H9 (cell line): ENCODE measurements around the gene TMA7. TPM values are rescaled to one million over a fixed set of nuclear protein-coding genes. Genes with fewer than 3 reads are reported as not detected.
A peak's percentile ranks its signal among the peaks of the same experiment; 100 is the strongest.

Source experiments
- DNase-seq: peaks from one replicate; pipeline ENCODE4 v3.0.0-alpha.2; 2017
- H2AFZ ChIP-seq: one replicate; pipeline ENCODE4 v1.6.1; 2013; ENCODE audit warnings: mild to moderate bottlenecking, low read length, control low read depth, moderate library complexity
- H2AK5ac ChIP-seq: 2 replicates; pipeline ENCODE4 v1.6.1; 2013; ENCODE audit warnings: low read length, control low read depth, mixed read lengths; ENCODE audit not compliant: insufficient read length
- H2BK120ac ChIP-seq: one replicate; pipeline ENCODE4 v1.6.1; 2013; ENCODE audit warnings: low read depth, mild to moderate bottlenecking, low read length, control low read depth, inconsistent platforms; ENCODE audit not compliant: poor library complexity, severe bottlenecking
- H2BK12ac ChIP-seq: 2 replicates; pipeline ENCODE4 v1.6.1; 2013; ENCODE audit warnings: low read length, control low read depth, mixed read lengths, low read depth; ENCODE audit not compliant: insufficient read length
- H2BK15ac ChIP-seq: 2 replicates; pipeline ENCODE4 v1.6.1; 2013; ENCODE audit warnings: low read depth, low read length, control low read depth
- H2BK20ac ChIP-seq: one replicate; pipeline ENCODE4 v1.6.1; 2013; ENCODE audit warnings: low read depth, mild to moderate bottlenecking, low read length, control low read depth, inconsistent platforms; ENCODE audit not compliant: poor library complexity, severe bottlenecking
- H2BK5ac ChIP-seq: 2 replicates; pipeline ENCODE4 v1.6.1; 2013; ENCODE audit warnings: low read length, control low read depth, mixed read lengths; ENCODE audit not compliant: insufficient read length
- H3K14ac ChIP-seq: 2 replicates; pipeline ENCODE4 v1.6.1; 2013; ENCODE audit warnings: low read length, control low read depth; ENCODE audit not compliant: insufficient read depth
- H3K18ac ChIP-seq: 2 replicates; pipeline ENCODE4 v1.6.1; 2013; ENCODE audit warnings: low read depth, mild to moderate bottlenecking, mixed read lengths, low read length, control low read depth; ENCODE audit not compliant: insufficient read length
- H3K23ac ChIP-seq: 2 replicates; pipeline ENCODE4 v1.6.1; 2013; ENCODE audit warnings: low read length, control low read depth, mixed read lengths, low read depth; ENCODE audit not compliant: insufficient read length
- H3K23me2 ChIP-seq: 2 replicates; pipeline ENCODE4 v1.6.1; 2013; ENCODE audit warnings: low read depth, mild to moderate bottlenecking, mixed read lengths, low read length, control low read depth; ENCODE audit not compliant: insufficient read length, poor library complexity, severe bottlenecking
- H3K27ac ChIP-seq: 2 replicates; pipeline ENCODE4 v1.5.1; 2013; ENCODE audit warnings: low read length, control low read depth, mixed read lengths, low read depth; ENCODE audit not compliant: insufficient read length
- H3K27me3 ChIP-seq: 2 replicates; pipeline ENCODE4 v1.6.1; 2013; ENCODE audit warnings: low read length, control low read depth, inconsistent platforms; ENCODE audit not compliant: insufficient read depth
- H3K4ac ChIP-seq: 2 replicates; pipeline ENCODE4 v1.6.1; 2013; ENCODE audit warnings: low read depth, mild to moderate bottlenecking, control low read depth, inconsistent platforms, low read length, moderate library complexity
- H3K4me1 ChIP-seq: 2 replicates; pipeline ENCODE4 v1.6.1; 2013; ENCODE audit warnings: low read length, control low read depth, inconsistent platforms; ENCODE audit not compliant: insufficient read depth
- H3K4me2 ChIP-seq: 2 replicates; pipeline ENCODE4 v1.6.1; 2013; ENCODE audit warnings: low read length, control low read depth, mixed read lengths; ENCODE audit not compliant: insufficient read length, insufficient read depth
- H3K56ac ChIP-seq: 2 replicates; pipeline ENCODE4 v1.6.1; 2013; ENCODE audit warnings: low read depth, mild to moderate bottlenecking, mixed read lengths, low read length, control low read depth; ENCODE audit not compliant: insufficient read length
- H3K79me1 ChIP-seq: 2 replicates; pipeline ENCODE4 v1.6.1; 2013; ENCODE audit warnings: low read depth, mild to moderate bottlenecking, moderate library complexity, low read length, control low read depth, inconsistent platforms; ENCODE audit not compliant: insufficient read depth, poor library complexity, severe bottlenecking
- H3K79me2 ChIP-seq: 2 replicates; pipeline ENCODE4 v1.6.1; 2013; ENCODE audit warnings: low read length, control low read depth, inconsistent platforms; ENCODE audit not compliant: insufficient read depth
- H3K9ac ChIP-seq: 2 replicates; pipeline ENCODE4 v1.6.1; 2013; ENCODE audit warnings: low read length, control low read depth, mixed read lengths; ENCODE audit not compliant: insufficient read length; ENCODE audit errors: extremely low read depth
- H3K9me3 ChIP-seq: one replicate; pipeline ENCODE4 v1.6.1; 2013; ENCODE audit warnings: low read depth, low read length, inconsistent platforms; ENCODE audit not compliant: control insufficient read depth
- H3T11ph ChIP-seq: one replicate; pipeline ENCODE4 v1.6.1; 2013; ENCODE audit warnings: mild to moderate bottlenecking, low read length, control low read depth, inconsistent platforms
- H4K20me1 ChIP-seq: one replicate; pipeline ENCODE4 v1.6.1; 2013; ENCODE audit not compliant: control insufficient read depth, insufficient read length, insufficient read depth
- H4K5ac ChIP-seq: 2 replicates; pipeline ENCODE4 v1.6.1; 2013; ENCODE audit warnings: low read depth, mild to moderate bottlenecking, mixed read lengths, low read length, control low read depth; ENCODE audit not compliant: insufficient read length
- H4K8ac ChIP-seq: replicated peaks from 2 replicates; pipeline ENCODE4 v1.6.1; 2013; ENCODE audit warnings: low read length, control low read depth, mixed read lengths, low read depth; ENCODE audit not compliant: insufficient read length
- H4K91ac ChIP-seq: 2 replicates; pipeline ENCODE4 v1.6.1; 2013; ENCODE audit warnings: low read depth, mild to moderate bottlenecking, moderate library complexity, mixed read lengths, low read length, control low read depth; ENCODE audit not compliant: insufficient read length
- H3K27ac Mint-ChIP-seq, 3 experiments: 2 replicates in 2 of 3; 3 replicates in 1 of 3; pipeline ENCODE4 v1.8.0; 2020 to 2021; ENCODE audit warnings: mixed read lengths in 3 of 3, mild to moderate bottlenecking in 1 of 3, moderate library complexity in 1 of 3
- H3K27me3 Mint-ChIP-seq: 2 replicates; pipeline ENCODE4 v1.8.0; 2021; ENCODE audit warnings: low read depth, mild to moderate bottlenecking, moderate library complexity, mixed read lengths
- H3K36me3 Mint-ChIP-seq, 3 experiments: 2 replicates in 2 of 3; 3 replicates in 1 of 3; pipeline ENCODE4 v1.8.0; 2020 to 2021; ENCODE audit warnings: low read depth in 3 of 3, mixed read lengths in 3 of 3; ENCODE audit not compliant: insufficient read depth in 1 of 3
- H3K4me1 Mint-ChIP-seq, 2 experiments: 2 replicates each; pipeline ENCODE4 v1.8.0; 2020; ENCODE audit warnings: mixed read lengths in 2 of 2
- H3K4me3 Mint-ChIP-seq, 2 experiments: 2 replicates in 1 of 2; 3 replicates in 1 of 2; pipeline ENCODE4 v1.8.0; 2020 to 2021; ENCODE audit warnings: mild to moderate bottlenecking in 2 of 2, mixed read lengths in 2 of 2, moderate library complexity in 1 of 2
- H3K9me3 Mint-ChIP-seq, 2 experiments: 2 replicates in 1 of 2; 3 replicates in 1 of 2; pipeline ENCODE4 v1.8.0; 2020; ENCODE audit warnings: mild to moderate bottlenecking in 2 of 2, mixed read lengths in 2 of 2, moderate library complexity in 1 of 2
- WGBS: extraction: QIAGEN DNeasy Blood & Tissue Kit; methylation state at CpG from one replicate; pipeline ENCODE4 v1.1.7; 2013; ENCODE audit warnings: missing lambda C conversion rate, low lambda C conversion rate, mixed read lengths; ENCODE audit not compliant: insufficient read length; ENCODE audit errors: extremely low coverage; 5-methylcytosine and 5-hydroxymethylcytosine counted together
- total RNA-seq: library from RNA; stranded (reverse); gene quantifications from 2 replicates; pipeline ENCODE4 v1.2.1, GENCODE V29; 2021
- TF ChIP-seq, protein P1 (sequence below): fragments of 200-600 bp; sonication (generic); conservative IDR thresholded peaks from 3 replicates; pipeline ENCODE4 v1.8.0; 2021; ENCODE audit warnings: antibody characterized with exemption, mild to moderate bottlenecking

TMA7 gene
- total RNA-seq, 1 experiment from 2014 or later, result 305 TPM

DNA sequence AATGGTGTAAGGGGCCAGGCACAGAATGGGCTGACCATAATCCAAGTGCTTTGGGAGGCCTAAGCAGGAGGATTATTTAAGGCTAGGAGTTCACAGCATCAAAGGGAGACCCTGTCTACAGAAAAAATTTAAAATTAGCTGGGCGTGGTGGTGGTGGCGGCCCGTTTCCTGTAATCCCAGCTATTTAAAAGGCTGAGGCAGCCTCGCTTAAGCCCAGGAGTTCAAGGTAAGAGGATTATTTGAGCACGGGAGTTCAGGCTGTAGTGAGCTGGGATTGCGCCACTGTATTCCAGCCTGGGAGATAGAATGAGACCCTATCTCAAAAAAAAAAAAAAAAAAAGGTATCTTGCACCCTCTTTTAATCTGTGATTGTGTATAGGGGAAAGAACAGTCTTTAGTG lies 1.9 kb downstream of the TMA7 start:
- no peak overlapping the region for H3K14ac ChIP-seq
- no CpG with 5 or more reads among the region's 6 CpGs for WGBS
- no peak for DNase-seq
- peaks cover 5% of the 10 kb centered on the region for H3K79me1 ChIP-seq
- H2BK15ac ChIP-seq, result no peak overlapping the region
- TF ChIP-seq, protein P1, sequence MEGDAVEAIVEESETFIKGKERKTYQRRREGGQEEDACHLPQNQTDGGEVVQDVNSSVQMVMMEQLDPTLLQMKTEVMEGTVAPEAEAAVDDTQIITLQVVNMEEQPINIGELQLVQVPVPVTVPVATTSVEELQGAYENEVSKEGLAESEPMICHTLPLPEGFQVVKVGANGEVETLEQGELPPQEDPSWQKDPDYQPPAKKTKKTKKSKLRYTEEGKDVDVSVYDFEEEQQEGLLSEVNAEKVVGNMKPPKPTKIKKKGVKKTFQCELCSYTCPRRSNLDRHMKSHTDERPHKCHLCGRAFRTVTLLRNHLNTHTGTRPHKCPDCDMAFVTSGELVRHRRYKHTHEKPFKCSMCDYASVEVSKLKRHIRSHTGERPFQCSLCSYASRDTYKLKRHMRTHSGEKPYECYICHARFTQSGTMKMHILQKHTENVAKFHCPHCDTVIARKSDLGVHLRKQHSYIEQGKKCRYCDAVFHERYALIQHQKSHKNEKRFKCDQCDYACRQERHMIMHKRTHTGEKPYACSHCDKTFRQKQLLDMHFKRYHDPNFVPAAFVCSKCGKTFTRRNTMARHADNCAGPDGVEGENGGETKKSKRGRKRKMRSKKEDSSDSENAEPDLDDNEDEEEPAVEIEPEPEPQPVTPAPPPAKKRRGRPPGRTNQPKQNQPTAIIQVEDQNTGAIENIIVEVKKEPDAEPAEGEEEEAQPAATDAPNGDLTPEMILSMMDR, result no peak
- no peak overlapping the region for H2BK5ac ChIP-seq
- peak overlapping the region; percentile 93 to 99; a peak in 4 of 5 replicates for H3K4me3 Mint-ChIP-seq
- peaks cover 5% of the 10 kb centered on the region; the same call in 1 of the 2 replicates for H3K79me2 ChIP-seq
- no peak overlapping the region for H4K91ac ChIP-seq
- H4K5ac ChIP-seq, result no peak overlapping the region
- H3K27ac ChIP-seq, result no peak overlapping the region
- H3K4me1 ChIP-seq, result no peaks in the 10 kb centered on the region
- peak overlapping the region in 2 of 3 experiments; percentile 72 to 82; a peak in 2 of 7 replicates for H3K27ac Mint-ChIP-seq
- no peak overlapping the region for H4K8ac ChIP-seq
- H3K18ac ChIP-seq, result no peak overlapping the region
- H3K27me3 Mint-ChIP-seq, result no peaks in the 10 kb centered on the region
- H3K56ac ChIP-seq, result no peak overlapping the region
- H3K23me2 ChIP-seq, result peaks cover 7% of the 10 kb centered on the region
- no peaks in the 10 kb centered on the region for H3K9me3 Mint-ChIP-seq
- no peak overlapping the region for H2AFZ ChIP-seq
- no peak overlapping the region for H3K9ac ChIP-seq
- peaks cover 19 to 30% of the 10 kb centered on the region in 2 experiments for H3K4me1 Mint-ChIP-seq
- no peak overlapping the region for H2BK20ac ChIP-seq
- no peak overlapping the region for H2AK5ac ChIP-seq
- no peaks in the 10 kb centered on the region for H4K20me1 ChIP-seq
- no peak overlapping the region for H3K23ac ChIP-seq
- H2BK120ac ChIP-seq, result no peak overlapping the region
- H3K4ac ChIP-seq, result no peak overlapping the region
- no peak overlapping the region for H2BK12ac ChIP-seq
- no peak overlapping the region for H3T11ph ChIP-seq
- no peaks in the 10 kb centered on the region for H3K9me3 ChIP-seq
- no peaks in the 10 kb centered on the region for H3K27me3 ChIP-seq
- peak overlapping the region; percentile 16 for H3K4me2 ChIP-seq
- peaks cover 18 to 47% (median 26%) of the 10 kb centered on the region in 3 experiments; a peak in 6 of 7 replicates for H3K36me3 Mint-ChIP-seq
